HG03045 (cell line): ENCODE results near the gene CYP4V2.

Source experiments
- ATAC-seq: cut with Tn5 transposase; IDR thresholded peaks from one replicate; pipeline ENCODE4 v1.9.1; 2021; ENCODE audit warnings: mild to moderate bottlenecking, moderate library complexity; ENCODE audit not compliant: unreplicated experiment

Gene CYP4V2

GRCh38 chr4:186172546-186172945 is 18.8 kb upstream of the CYP4V2 start:
- no peak for ATAC-seq

- ATAC-seq, result no peak
Measured at GRCh38 chr4:186188107-186188506, 3.3 kb upstream of the CYP4V2 start.

- ATAC-seq, result no peak
Measured at GRCh38 chr4:186189656-186190055, 1.7 kb upstream of the CYP4V2 start.

GRCh38 chr4:186190581-186191199 is 677 bp upstream of the CYP4V2 start:
- ATAC-seq, result peak; percentile 40

- ATAC-seq, result no peak
Measured at GRCh38 chr4:186192066-186192612, 772 bp downstream of the CYP4V2 start.

GRCh38 chr4:186193851-186194250 is 2.5 kb downstream of the CYP4V2 start:
- ATAC-seq, result no peak

- ATAC-seq, result no peak
Measured at GRCh38 chr4:186196063-186196462, 4.7 kb downstream of the CYP4V2 start.

- no peak for ATAC-seq
Measured at GRCh38 chr4:186200516-186200915, 9.1 kb downstream of the CYP4V2 start.

- ATAC-seq, result no peak
Measured at GRCh38 chr4:186201010-186201409, 9.6 kb downstream of the CYP4V2 start.

- ATAC-seq, result peak; percentile 97
Measured at GRCh38 chr4:186201535-186202230, 10.3 kb downstream of the CYP4V2 start.

- no peak for ATAC-seq
Measured at GRCh38 chr4:186202490-186203140, 11.2 kb downstream of the CYP4V2 start.

- no peak for ATAC-seq
Measured at GRCh38 chr4:186203406-186203805, 12.0 kb downstream of the CYP4V2 start.

- no peak for ATAC-seq
Measured at GRCh38 chr4:186204103-186204559, 12.8 kb downstream of the CYP4V2 start.

GRCh38 chr4:186204686-186205085 is 13.3 kb downstream of the CYP4V2 start:
- ATAC-seq, result no peak

- ATAC-seq, result no peak
Measured at GRCh38 chr4:186205156-186205555, 13.8 kb downstream of the CYP4V2 start.

- ATAC-seq, result no peak
Measured at GRCh38 chr4:186216465-186217024, 25.2 kb downstream of the CYP4V2 start.

GRCh38 chr4:186217733-186218293 is 26.4 kb downstream of the CYP4V2 start:
- no peak for ATAC-seq

GRCh38 chr4:186221624-186222023 is 30.3 kb downstream of the CYP4V2 start:
- ATAC-seq, result no peak

- no peak for ATAC-seq
Measured at GRCh38 chr4:186225848-186226247, 34.5 kb downstream of the CYP4V2 start.

GRCh38 chr4:186226521-186227189 is 35.3 kb downstream of the CYP4V2 start:
- no peak for ATAC-seq

GRCh38 chr4:186227221-186227620 is 35.9 kb downstream of the CYP4V2 start, which contains the start of gene KLKB1:
Gene KLKB1, plus strand, starts transcription at chr4:186227507. Its CDS starts 689 bp downstream, at chr4:186228196.
- ATAC-seq, result no peak
